GM23248 (cell line): Measurements from ENCODE around the gene FAM110C.

Source experiments
- EZH2 ChIP-seq: fragments of 200-600 bp; sonication (generic); IDR thresholded peaks from 2 replicates; pipeline ENCODE4 v1.6.1; 2018; ENCODE audit warnings: antibody characterized with exemption, mild to moderate bottlenecking; ENCODE audit not compliant: insufficient read depth, poor library complexity, severe bottlenecking
- EZH2phosphoT487 ChIP-seq: fragments of 200-600 bp; sonication (generic); IDR thresholded peaks from 2 replicates; pipeline ENCODE4 v1.6.1; 2018; ENCODE audit warnings: antibody characterized with exemption, moderate library complexity, mild to moderate bottlenecking, low read depth; ENCODE audit not compliant: insufficient read depth

- TF ChIP-seq EZH2 (no peak), EZH2phosphoT487 (no peak)
Measured at GRCh38 chr2:23283-23682, 23.0 kb downstream of the FAM110C start.
